Measurements from ENCODE around the gene CDHR4. TPM values are rescaled to one million over a fixed set of nuclear protein-coding genes. Genes with fewer than 3 reads are reported as not detected.

The CDHR4 gene
- total RNA-seq, 1 experiment from 2014 or later: 0.17 TPM

GRCh38 chr3:49775538-49775937, 24.1 kb downstream of the CDHR4 start (continued):
- TF ChIP-seq STAT6 (CRISPR knock-in tag; conservative IDR thresholded peaks at IDR 0.05; ENCODE audit: low read depth) (no peak), TP53 (CRISPR knock-in tag; IDR thresholded peaks at IDR 0.05) (no peak)

- Mint-ChIP-seq H3K4me3 (no peak overlapping the region), H3K9me3 (no peaks in the 10 kb centered on the region), H3K36me3 (peaks cover 5% of the 10 kb centered on the region; the same call in 1 of the 2 replicates), H3K27ac (no peak overlapping the region), H3K27me3 (ENCODE audit: low read depth) (no peaks in the 10 kb centered on the region), H3K4me1 (no peaks in the 10 kb centered on the region)
- POLR2A ChIA-PET: interaction anchor here (0.6 kb wide), 1 partner anchor 95 kb away, joined by 3 read pairs; no protein-coding TSS in a partner anchor
- TF ChIP-seq RELA (CRISPR knock-in tag; IDR thresholded peaks at IDR 0.05; ENCODE audit: borderline replicate concordance): no peak
- TF ChIP-seq AR (CRISPR knock-in tag; IDR thresholded peaks at IDR 0.05): no peak
- TF ChIP-seq FOXK1 (CRISPR knock-in tag; IDR thresholded peaks at IDR 0.05): no peak
- no peak for TF ChIP-seq TEAD4 (CRISPR knock-in tag; IDR thresholded peaks at IDR 0.05)
- no peak for TF ChIP-seq MLX (CRISPR knock-in tag; IDR thresholded peaks at IDR 0.05)
- TF ChIP-seq ZNF396 (CRISPR knock-in tag; IDR thresholded peaks at IDR 0.05; ENCODE audit: borderline replicate concordance): no peak
- no peak for TF ChIP-seq ZNF532 (CRISPR knock-in tag; IDR thresholded peaks at IDR 0.05; ENCODE audit: borderline replicate concordance)
- no peak for TF ChIP-seq IRF2 (CRISPR knock-in tag; IDR thresholded peaks at IDR 0.05; ENCODE audit: borderline replicate concordance, low read depth)
- no peak for TF ChIP-seq ATF1 (CRISPR knock-in tag; IDR thresholded peaks at IDR 0.05)
- TF ChIP-seq CTCF (IDR thresholded peaks at IDR 0.05): no peak
- TF ChIP-seq ZNF423 (CRISPR knock-in tag; IDR thresholded peaks at IDR 0.05): no peak
- CTCF ChIA-PET: no interaction called here
- ATAC-seq: no peak
- no peak for DNase-seq (ENCODE audit: low spot score)
Observed at GRCh38 chr3:49772703-49773102, 27.0 kb downstream of the CDHR4 start.
